ENCODE results near the gene KCNIP4.

DNA sequence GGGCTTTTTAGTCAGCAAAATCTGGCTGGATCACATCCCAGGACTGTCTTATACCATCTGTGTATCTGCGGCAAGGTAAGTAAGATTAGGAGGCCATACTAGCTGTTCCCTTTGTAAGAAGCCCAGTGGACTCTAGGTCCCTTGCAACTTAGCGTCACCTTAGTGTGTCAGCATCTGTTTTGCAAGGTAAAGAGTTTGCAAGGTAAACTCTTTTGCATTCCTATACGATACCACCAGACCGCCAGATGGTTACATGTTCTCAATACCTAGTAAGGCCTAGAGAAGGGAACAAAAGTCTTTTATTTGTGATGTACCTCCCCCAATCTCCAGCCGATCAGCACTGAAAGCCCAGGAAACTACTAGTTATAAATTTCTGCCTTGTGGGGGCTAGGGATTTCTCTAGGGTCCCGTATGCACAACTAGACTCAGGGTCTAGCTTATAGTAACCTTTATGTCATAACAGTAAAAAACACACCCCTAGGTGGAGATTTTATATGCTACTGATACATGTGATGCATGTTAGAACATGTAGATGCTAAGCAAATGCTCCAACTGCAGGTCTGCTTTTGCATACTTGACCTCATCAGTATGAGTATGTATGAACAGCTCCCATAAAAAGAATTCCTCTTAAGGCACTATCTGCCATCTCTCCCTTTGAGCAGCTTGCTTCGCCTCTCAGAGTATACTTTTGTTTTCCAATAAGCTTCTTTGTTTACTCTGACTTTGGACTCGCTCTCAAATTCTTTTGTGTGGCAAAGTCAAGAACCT is 78.4 kb downstream of the KCNIP4 start:
- TF ChIP-seq, protein P1, sequence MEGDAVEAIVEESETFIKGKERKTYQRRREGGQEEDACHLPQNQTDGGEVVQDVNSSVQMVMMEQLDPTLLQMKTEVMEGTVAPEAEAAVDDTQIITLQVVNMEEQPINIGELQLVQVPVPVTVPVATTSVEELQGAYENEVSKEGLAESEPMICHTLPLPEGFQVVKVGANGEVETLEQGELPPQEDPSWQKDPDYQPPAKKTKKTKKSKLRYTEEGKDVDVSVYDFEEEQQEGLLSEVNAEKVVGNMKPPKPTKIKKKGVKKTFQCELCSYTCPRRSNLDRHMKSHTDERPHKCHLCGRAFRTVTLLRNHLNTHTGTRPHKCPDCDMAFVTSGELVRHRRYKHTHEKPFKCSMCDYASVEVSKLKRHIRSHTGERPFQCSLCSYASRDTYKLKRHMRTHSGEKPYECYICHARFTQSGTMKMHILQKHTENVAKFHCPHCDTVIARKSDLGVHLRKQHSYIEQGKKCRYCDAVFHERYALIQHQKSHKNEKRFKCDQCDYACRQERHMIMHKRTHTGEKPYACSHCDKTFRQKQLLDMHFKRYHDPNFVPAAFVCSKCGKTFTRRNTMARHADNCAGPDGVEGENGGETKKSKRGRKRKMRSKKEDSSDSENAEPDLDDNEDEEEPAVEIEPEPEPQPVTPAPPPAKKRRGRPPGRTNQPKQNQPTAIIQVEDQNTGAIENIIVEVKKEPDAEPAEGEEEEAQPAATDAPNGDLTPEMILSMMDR (IDR thresholded peaks at IDR 0.05), result no peak
- TF ChIP-seq POLR2A (IDR thresholded peaks at IDR 0.05), result no peak
